H9 (cell line): ENCODE results near the gene ZNF609. TPM values are rescaled to one million over a fixed set of nuclear protein-coding genes. Genes with fewer than 3 reads are reported as not detected.

ENCODE experiments used
- DNase-seq: peaks from one replicate; pipeline ENCODE4 v3.0.0-alpha.2; 2017
- H2AFZ ChIP-seq: one replicate; pipeline ENCODE4 v1.6.1; 2013; ENCODE audit warnings: mild to moderate bottlenecking, low read length, control low read depth, moderate library complexity
- H2AK5ac ChIP-seq: 2 replicates; pipeline ENCODE4 v1.6.1; 2013; ENCODE audit warnings: low read length, control low read depth, mixed read lengths; ENCODE audit not compliant: insufficient read length
- H2BK120ac ChIP-seq: one replicate; pipeline ENCODE4 v1.6.1; 2013; ENCODE audit warnings: low read depth, mild to moderate bottlenecking, low read length, control low read depth, inconsistent platforms; ENCODE audit not compliant: poor library complexity, severe bottlenecking
- H2BK12ac ChIP-seq: 2 replicates; pipeline ENCODE4 v1.6.1; 2013; ENCODE audit warnings: low read length, control low read depth, mixed read lengths, low read depth; ENCODE audit not compliant: insufficient read length
- H2BK15ac ChIP-seq: 2 replicates; pipeline ENCODE4 v1.6.1; 2013; ENCODE audit warnings: low read depth, low read length, control low read depth
- H2BK20ac ChIP-seq: one replicate; pipeline ENCODE4 v1.6.1; 2013; ENCODE audit warnings: low read depth, mild to moderate bottlenecking, low read length, control low read depth, inconsistent platforms; ENCODE audit not compliant: poor library complexity, severe bottlenecking
- H2BK5ac ChIP-seq: 2 replicates; pipeline ENCODE4 v1.6.1; 2013; ENCODE audit warnings: low read length, control low read depth, mixed read lengths; ENCODE audit not compliant: insufficient read length
- H3K14ac ChIP-seq: 2 replicates; pipeline ENCODE4 v1.6.1; 2013; ENCODE audit warnings: low read length, control low read depth; ENCODE audit not compliant: insufficient read depth
- H3K18ac ChIP-seq: 2 replicates; pipeline ENCODE4 v1.6.1; 2013; ENCODE audit warnings: low read depth, mild to moderate bottlenecking, mixed read lengths, low read length, control low read depth; ENCODE audit not compliant: insufficient read length
- H3K23ac ChIP-seq: 2 replicates; pipeline ENCODE4 v1.6.1; 2013; ENCODE audit warnings: low read length, control low read depth, mixed read lengths, low read depth; ENCODE audit not compliant: insufficient read length
- H3K23me2 ChIP-seq: 2 replicates; pipeline ENCODE4 v1.6.1; 2013; ENCODE audit warnings: low read depth, mild to moderate bottlenecking, mixed read lengths, low read length, control low read depth; ENCODE audit not compliant: insufficient read length, poor library complexity, severe bottlenecking
- H3K27ac ChIP-seq: 2 replicates; pipeline ENCODE4 v1.5.1; 2013; ENCODE audit warnings: low read length, control low read depth, mixed read lengths, low read depth; ENCODE audit not compliant: insufficient read length
- H3K27me3 ChIP-seq: 2 replicates; pipeline ENCODE4 v1.6.1; 2013; ENCODE audit warnings: low read length, control low read depth, inconsistent platforms; ENCODE audit not compliant: insufficient read depth
- H3K4ac ChIP-seq: 2 replicates; pipeline ENCODE4 v1.6.1; 2013; ENCODE audit warnings: low read depth, mild to moderate bottlenecking, control low read depth, inconsistent platforms, low read length, moderate library complexity
- H3K4me1 ChIP-seq: 2 replicates; pipeline ENCODE4 v1.6.1; 2013; ENCODE audit warnings: low read length, control low read depth, inconsistent platforms; ENCODE audit not compliant: insufficient read depth
- H3K4me2 ChIP-seq: 2 replicates; pipeline ENCODE4 v1.6.1; 2013; ENCODE audit warnings: low read length, control low read depth, mixed read lengths; ENCODE audit not compliant: insufficient read length, insufficient read depth
- H3K56ac ChIP-seq: 2 replicates; pipeline ENCODE4 v1.6.1; 2013; ENCODE audit warnings: low read depth, mild to moderate bottlenecking, mixed read lengths, low read length, control low read depth; ENCODE audit not compliant: insufficient read length
- H3K79me1 ChIP-seq: 2 replicates; pipeline ENCODE4 v1.6.1; 2013; ENCODE audit warnings: low read depth, mild to moderate bottlenecking, moderate library complexity, low read length, control low read depth, inconsistent platforms; ENCODE audit not compliant: insufficient read depth, poor library complexity, severe bottlenecking
- H3K79me2 ChIP-seq: 2 replicates; pipeline ENCODE4 v1.6.1; 2013; ENCODE audit warnings: low read length, control low read depth, inconsistent platforms; ENCODE audit not compliant: insufficient read depth
- H3K9ac ChIP-seq: 2 replicates; pipeline ENCODE4 v1.6.1; 2013; ENCODE audit warnings: low read length, control low read depth, mixed read lengths; ENCODE audit not compliant: insufficient read length; ENCODE audit errors: extremely low read depth
- H3K9me3 ChIP-seq: one replicate; pipeline ENCODE4 v1.6.1; 2013; ENCODE audit warnings: low read depth, low read length, inconsistent platforms; ENCODE audit not compliant: control insufficient read depth
- H3T11ph ChIP-seq: one replicate; pipeline ENCODE4 v1.6.1; 2013; ENCODE audit warnings: mild to moderate bottlenecking, low read length, control low read depth, inconsistent platforms
- H4K20me1 ChIP-seq: one replicate; pipeline ENCODE4 v1.6.1; 2013; ENCODE audit not compliant: control insufficient read depth, insufficient read length, insufficient read depth
- H4K5ac ChIP-seq: 2 replicates; pipeline ENCODE4 v1.6.1; 2013; ENCODE audit warnings: low read depth, mild to moderate bottlenecking, mixed read lengths, low read length, control low read depth; ENCODE audit not compliant: insufficient read length
- H4K8ac ChIP-seq: replicated peaks from 2 replicates; pipeline ENCODE4 v1.6.1; 2013; ENCODE audit warnings: low read length, control low read depth, mixed read lengths, low read depth; ENCODE audit not compliant: insufficient read length
- H4K91ac ChIP-seq: 2 replicates; pipeline ENCODE4 v1.6.1; 2013; ENCODE audit warnings: low read depth, mild to moderate bottlenecking, moderate library complexity, mixed read lengths, low read length, control low read depth; ENCODE audit not compliant: insufficient read length
- H3K27ac Mint-ChIP-seq, 3 experiments: 2 replicates in 2 of 3; 3 replicates in 1 of 3; pipeline ENCODE4 v1.8.0; 2020 to 2021; ENCODE audit warnings: mixed read lengths in 3 of 3, mild to moderate bottlenecking in 1 of 3, moderate library complexity in 1 of 3
- H3K27me3 Mint-ChIP-seq: 2 replicates; pipeline ENCODE4 v1.8.0; 2021; ENCODE audit warnings: low read depth, mild to moderate bottlenecking, moderate library complexity, mixed read lengths
- H3K36me3 Mint-ChIP-seq, 3 experiments: 2 replicates in 2 of 3; 3 replicates in 1 of 3; pipeline ENCODE4 v1.8.0; 2020 to 2021; ENCODE audit warnings: low read depth in 3 of 3, mixed read lengths in 3 of 3; ENCODE audit not compliant: insufficient read depth in 1 of 3
- H3K4me1 Mint-ChIP-seq, 2 experiments: 2 replicates each; pipeline ENCODE4 v1.8.0; 2020; ENCODE audit warnings: mixed read lengths in 2 of 2
- H3K4me3 Mint-ChIP-seq, 2 experiments: 2 replicates in 1 of 2; 3 replicates in 1 of 2; pipeline ENCODE4 v1.8.0; 2020 to 2021; ENCODE audit warnings: mild to moderate bottlenecking in 2 of 2, mixed read lengths in 2 of 2, moderate library complexity in 1 of 2
- H3K9me3 Mint-ChIP-seq, 2 experiments: 2 replicates in 1 of 2; 3 replicates in 1 of 2; pipeline ENCODE4 v1.8.0; 2020; ENCODE audit warnings: mild to moderate bottlenecking in 2 of 2, mixed read lengths in 2 of 2, moderate library complexity in 1 of 2
- WGBS: extraction: QIAGEN DNeasy Blood & Tissue Kit; methylation state at CpG from one replicate; pipeline ENCODE4 v1.1.7; 2013; ENCODE audit warnings: missing lambda C conversion rate, low lambda C conversion rate, mixed read lengths; ENCODE audit not compliant: insufficient read length; ENCODE audit errors: extremely low coverage; 5-methylcytosine and 5-hydroxymethylcytosine counted together
- total RNA-seq: library from RNA; stranded (reverse); gene quantifications from 2 replicates; pipeline ENCODE4 v1.2.1, GENCODE V29; 2021
- TF ChIP-seq, protein P1 (sequence below): fragments of 200-600 bp; sonication (generic); conservative IDR thresholded peaks from 3 replicates; pipeline ENCODE4 v1.8.0; 2021; ENCODE audit warnings: antibody characterized with exemption, mild to moderate bottlenecking

ZNF609 gene
- total RNA-seq, 1 experiment from 2014 or later, result 45.3 TPM

DNA sequence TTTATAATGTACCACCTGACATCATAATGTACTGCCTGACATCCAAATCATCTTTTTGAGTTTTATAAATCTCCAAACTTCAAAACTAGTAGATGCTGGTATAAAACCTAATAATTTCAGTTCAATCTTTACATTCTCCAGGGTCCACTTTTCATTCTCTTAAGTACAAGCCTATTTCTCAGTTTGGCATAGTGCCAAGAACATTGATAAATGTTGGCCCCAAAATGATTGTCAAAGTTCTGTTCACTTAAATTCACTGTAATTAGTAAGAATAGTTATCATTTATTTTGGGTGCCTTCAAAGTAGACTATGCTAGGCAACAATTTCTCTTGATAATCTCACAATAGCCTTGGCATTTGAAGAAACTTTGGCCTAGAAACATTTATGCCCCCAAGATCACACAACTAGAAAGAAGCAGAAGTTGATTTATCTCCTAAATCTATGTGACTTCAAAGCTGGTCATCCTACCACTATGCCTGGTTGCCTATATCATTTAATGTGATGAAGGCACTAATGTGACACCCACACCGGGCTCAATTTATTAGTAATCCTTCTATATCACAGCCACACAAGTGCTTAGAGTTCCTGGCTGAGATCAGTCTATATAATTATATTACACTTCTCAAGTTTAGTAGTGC lies 101.7 kb downstream of the ZNF609 start:
- Histone ChIP-seq H4K20me1 (no peaks in the 10 kb centered on the region), H4K5ac (no peak overlapping the region), H3K56ac (no peak overlapping the region), H3K79me1 (peaks cover 12% of the 10 kb centered on the region), H3T11ph (no peak overlapping the region), H4K91ac (no peak overlapping the region), H2BK20ac (no peak overlapping the region), H3K27ac (no peak overlapping the region), H3K79me2 (peaks cover 4% of the 10 kb centered on the region; the same call in 1 of the 2 replicates), H3K23me2 (no peaks in the 10 kb centered on the region), H4K8ac (no peak overlapping the region), H2BK120ac (no peak overlapping the region), H3K4me1 (no peaks in the 10 kb centered on the region), H3K23ac (no peak overlapping the region), H3K4me2 (no peak overlapping the region), H3K27me3 (no peaks in the 10 kb centered on the region), H3K9me3 (no peaks in the 10 kb centered on the region), H2BK12ac (no peak overlapping the region), H3K18ac (no peak overlapping the region), H2AK5ac (no peak overlapping the region), H2BK5ac (no peak overlapping the region), H3K14ac (no peak overlapping the region), H3K9ac (no peak overlapping the region), H2BK15ac (no peak overlapping the region), H2AFZ (no peak overlapping the region), H3K4ac (no peak overlapping the region)
- H3K9me3 Mint-ChIP-seq, result peaks cover 0 to 2% of the 10 kb centered on the region in 2 experiments; a peak in 1 of 5 replicates
- peaks cover 0 to 8% (median 8%) of the 10 kb centered on the region in 3 experiments; a peak in 6 of 7 replicates for H3K36me3 Mint-ChIP-seq
- WGBS, result no CpG with 5 or more reads among the region's 1 CpG
- peaks cover 22 to 28% of the 10 kb centered on the region in 2 experiments for H3K4me1 Mint-ChIP-seq
- H3K4me3 Mint-ChIP-seq, result no peak overlapping the region
- peak overlapping the region in 1 of 3 experiments; percentile 13; a peak in 1 of 7 replicates for H3K27ac Mint-ChIP-seq
- no peaks in the 10 kb centered on the region for H3K27me3 Mint-ChIP-seq
- DNase-seq, result no peak
- TF ChIP-seq, protein P1, sequence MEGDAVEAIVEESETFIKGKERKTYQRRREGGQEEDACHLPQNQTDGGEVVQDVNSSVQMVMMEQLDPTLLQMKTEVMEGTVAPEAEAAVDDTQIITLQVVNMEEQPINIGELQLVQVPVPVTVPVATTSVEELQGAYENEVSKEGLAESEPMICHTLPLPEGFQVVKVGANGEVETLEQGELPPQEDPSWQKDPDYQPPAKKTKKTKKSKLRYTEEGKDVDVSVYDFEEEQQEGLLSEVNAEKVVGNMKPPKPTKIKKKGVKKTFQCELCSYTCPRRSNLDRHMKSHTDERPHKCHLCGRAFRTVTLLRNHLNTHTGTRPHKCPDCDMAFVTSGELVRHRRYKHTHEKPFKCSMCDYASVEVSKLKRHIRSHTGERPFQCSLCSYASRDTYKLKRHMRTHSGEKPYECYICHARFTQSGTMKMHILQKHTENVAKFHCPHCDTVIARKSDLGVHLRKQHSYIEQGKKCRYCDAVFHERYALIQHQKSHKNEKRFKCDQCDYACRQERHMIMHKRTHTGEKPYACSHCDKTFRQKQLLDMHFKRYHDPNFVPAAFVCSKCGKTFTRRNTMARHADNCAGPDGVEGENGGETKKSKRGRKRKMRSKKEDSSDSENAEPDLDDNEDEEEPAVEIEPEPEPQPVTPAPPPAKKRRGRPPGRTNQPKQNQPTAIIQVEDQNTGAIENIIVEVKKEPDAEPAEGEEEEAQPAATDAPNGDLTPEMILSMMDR, result no peak
